SK-N-SH treated with all-trans-retinoic acid at 6 μM for 48 hours (cell line): Measurements from ENCODE around the gene BNC2.

Source experiments
- BACH2 ChIP-seq: fragments of 250-450 bp; sonication (Bioruptor Pico); IDR thresholded peaks from 2 replicates; pipeline ENCODE4 v1.9.0; 2021; ENCODE audit warnings: mild to moderate bottlenecking, borderline replicate concordance
- CSRNP3 ChIP-seq: fragments of 250-450 bp; sonication (Bioruptor Pico); IDR thresholded peaks from 2 replicates; pipeline ENCODE4 v1.5.1; 2021; ENCODE audit warnings: mild to moderate bottlenecking, moderate library complexity
- GLIS3 ChIP-seq: fragments of 250-450 bp; sonication (Bioruptor Pico); IDR thresholded peaks from 2 replicates; pipeline ENCODE4 v1.5.0; 2020; ENCODE audit warnings: mild to moderate bottlenecking, moderate library complexity
- PATZ1 ChIP-seq: fragments of 250-450 bp; sonication (Bioruptor Pico); IDR thresholded peaks from 2 replicates; pipeline ENCODE4 v1.8.0; 2020; ENCODE audit warnings: mild to moderate bottlenecking, moderate library complexity, borderline replicate concordance
- ZC3H10 ChIP-seq: fragments of 250-450 bp; sonication (Bioruptor Pico); IDR thresholded peaks from 2 replicates; pipeline ENCODE4 v1.5.1; 2021; ENCODE audit warnings: mild to moderate bottlenecking, moderate library complexity
- ZFP3 ChIP-seq: fragments of 250-450 bp; sonication (Bioruptor Pico); IDR thresholded peaks from 2 replicates; pipeline ENCODE4 v1.5.0; 2020; ENCODE audit warnings: mild to moderate bottlenecking, moderate library complexity
- ZFP30 ChIP-seq: fragments of 450-650 bp; formaldehyde crosslinking; IDR thresholded peaks from 2 replicates; pipeline ENCODE4 v1.5.0; 2022; ENCODE audit warnings: mild to moderate bottlenecking, moderate library complexity
- ZNF70 ChIP-seq: fragments of 450-650 bp; formaldehyde crosslinking; IDR thresholded peaks from 2 replicates; pipeline ENCODE4 v1.5.0; 2020; ENCODE audit warnings: mild to moderate bottlenecking, moderate library complexity

- TF ChIP-seq ZNF70 (CRISPR knock-in tag) (no peak), GLIS3 (CRISPR knock-in tag) (no peak), ZC3H10 (CRISPR knock-in tag) (no peak), ZFP30 (CRISPR knock-in tag) (no peak), CSRNP3 (CRISPR knock-in tag) (no peak), BACH2 (CRISPR knock-in tag) (no peak), PATZ1 (no peak), ZFP3 (no peak)
Observed at GRCh38 chr9:16360247-16360646, 510.2 kb downstream of the BNC2 start.
